IPS-20b (cell line): ENCODE data around the gene PRICKLE2.
A peak's percentile ranks its signal among the peaks of the same experiment; 100 is the strongest.

Source experiments
- H3K27ac ChIP-seq: one replicate; pipeline ENCODE4 v1.5.1; 2013; ENCODE audit warnings: low read length
- H3K27me3 ChIP-seq: 2 replicates; pipeline ENCODE4 v1.6.1; 2013; ENCODE audit warnings: mild to moderate bottlenecking, low read length, inconsistent platforms; ENCODE audit not compliant: insufficient read depth
- H3K36me3 ChIP-seq: 2 replicates; pipeline ENCODE4 v1.6.1; 2013; ENCODE audit warnings: low read depth, mild to moderate bottlenecking, inconsistent platforms, low read length, moderate library complexity; ENCODE audit not compliant: insufficient read depth
- H3K4me1 ChIP-seq: 2 replicates; pipeline ENCODE4 v1.6.1; 2013; ENCODE audit warnings: mild to moderate bottlenecking, control low read depth, inconsistent platforms, low read length, moderate library complexity; ENCODE audit not compliant: insufficient read depth
- H3K4me3 ChIP-seq: 2 replicates; pipeline ENCODE4 v1.5.1; 2013; ENCODE audit warnings: mild to moderate bottlenecking, low read length, inconsistent platforms
- H3K9ac ChIP-seq: 2 replicates; pipeline ENCODE4 v1.6.1; 2013; ENCODE audit warnings: low read depth, mild to moderate bottlenecking, inconsistent platforms, low read length, moderate library complexity
- H3K9me3 ChIP-seq: 2 replicates; pipeline ENCODE4 v1.6.1; 2013; ENCODE audit warnings: mild to moderate bottlenecking, low read depth, low read length, inconsistent platforms; ENCODE audit not compliant: insufficient read depth

PRICKLE2 gene

DNA sequence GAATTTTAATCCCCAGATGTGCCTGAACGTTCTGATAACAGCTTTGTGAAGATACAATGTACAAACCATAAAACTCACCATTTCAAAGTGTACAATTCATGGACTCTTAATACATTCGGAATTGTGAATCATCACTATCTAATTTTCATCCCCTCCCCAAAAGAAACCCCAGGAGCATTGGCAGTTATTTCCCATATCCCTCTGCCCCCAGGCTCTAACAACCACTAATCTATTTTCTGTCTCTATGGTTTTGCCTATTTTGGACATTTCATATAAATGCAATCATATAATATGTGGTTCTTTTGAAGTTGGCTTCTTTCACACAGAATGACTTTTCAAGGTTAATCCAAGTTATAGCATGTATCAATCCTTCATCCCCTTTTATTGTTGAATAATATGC lies 25.3 kb downstream of the PRICKLE2 start:
- Histone ChIP-seq H3K9ac (no peak overlapping the region), H3K36me3 (peaks cover 5% of the 10 kb centered on the region), H3K4me1 (peaks cover 22% of the 10 kb centered on the region), H3K27me3 (no peaks in the 10 kb centered on the region), H3K9me3 (no peaks in the 10 kb centered on the region), H3K4me3 (no peak overlapping the region), H3K27ac (no peak overlapping the region)

- Histone ChIP-seq H3K4me3 (peak overlapping the region; percentile 41; the same call in 1 of the 2 replicates), H3K36me3 (peaks cover 5% of the 10 kb centered on the region), H3K9ac (peak overlapping the region; percentile 34; the same call in 1 of the 2 replicates), H3K4me1 (peaks cover 19% of the 10 kb centered on the region), H3K27me3 (no peaks in the 10 kb centered on the region), H3K27ac (peak overlapping the region; percentile 61), H3K9me3 (peaks cover 12% of the 10 kb centered on the region)
These were observed 28.9 kb downstream of the PRICKLE2 start for GRCh38 chr3:64196236-64196929.

DNA sequence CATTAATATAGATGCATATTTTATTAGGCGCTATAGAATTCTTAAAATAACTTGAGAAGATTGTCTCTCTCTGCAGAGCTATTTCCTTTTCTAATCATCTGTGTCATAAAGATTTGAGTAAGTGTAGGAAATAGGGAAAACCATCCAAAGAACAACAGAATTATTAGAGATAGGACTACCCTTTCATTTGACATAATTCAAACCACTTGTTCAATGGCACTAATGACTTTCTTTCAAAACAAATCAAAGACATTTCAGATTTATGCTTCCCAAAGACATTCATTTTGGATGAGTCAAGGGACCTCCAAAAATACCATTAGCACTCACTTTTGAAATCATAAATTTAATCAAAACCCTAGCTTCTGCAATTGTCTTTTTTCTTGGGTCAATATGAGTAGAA lies 29.5 kb downstream of the PRICKLE2 start:
- H3K9me3 ChIP-seq, result peaks cover 12% of the 10 kb centered on the region
- H3K4me3 ChIP-seq, result no peak overlapping the region
- peak overlapping the region; percentile 61 for H3K27ac ChIP-seq
- peaks cover 5% of the 10 kb centered on the region for H3K36me3 ChIP-seq
- no peaks in the 10 kb centered on the region for H3K27me3 ChIP-seq
- peaks cover 19% of the 10 kb centered on the region for H3K4me1 ChIP-seq
- peak overlapping the region; percentile 34; the same call in 1 of the 2 replicates for H3K9ac ChIP-seq

- no peak overlapping the region for H3K27ac ChIP-seq
- peaks cover 35% of the 10 kb centered on the region for H3K4me1 ChIP-seq
- no peak overlapping the region for H3K9ac ChIP-seq
- peaks cover 12% of the 10 kb centered on the region for H3K9me3 ChIP-seq
- no peaks in the 10 kb centered on the region; the same call in 1 of the 2 replicates for H3K36me3 ChIP-seq
- H3K4me3 ChIP-seq, result no peak overlapping the region
- H3K27me3 ChIP-seq, result no peaks in the 10 kb centered on the region
These were observed 33.4 kb downstream of the PRICKLE2 start for GRCh38 chr3:64191822-64192221.

GRCh38 chr3:64190517-64191515 lies 34.5 kb downstream of the PRICKLE2 start:
- Histone ChIP-seq H3K27ac (no peak overlapping the region), H3K9me3 (peaks cover 12% of the 10 kb centered on the region), H3K27me3 (no peaks in the 10 kb centered on the region), H3K4me3 (no peak overlapping the region), H3K9ac (no peak overlapping the region), H3K4me1 (peaks cover 26% of the 10 kb centered on the region), H3K36me3 (no peaks in the 10 kb centered on the region; the same call in 1 of the 2 replicates)

- no peaks in the 10 kb centered on the region for H3K27me3 ChIP-seq
- no peaks in the 10 kb centered on the region; the same call in 1 of the 2 replicates for H3K36me3 ChIP-seq
- H3K9me3 ChIP-seq, result peaks cover 8% of the 10 kb centered on the region
- H3K4me3 ChIP-seq, result no peak overlapping the region
- peaks cover 18% of the 10 kb centered on the region for H3K4me1 ChIP-seq
- no peak overlapping the region for H3K27ac ChIP-seq
- no peak overlapping the region for H3K9ac ChIP-seq
These were observed 36.3 kb downstream of the PRICKLE2 start for GRCh38 chr3:64188810-64189560.

- Histone ChIP-seq H3K4me3 (no peak overlapping the region), H3K27ac (no peak overlapping the region), H3K4me1 (peaks cover 18% of the 10 kb centered on the region), H3K36me3 (no peaks in the 10 kb centered on the region), H3K9ac (no peak overlapping the region), H3K9me3 (no peaks in the 10 kb centered on the region), H3K27me3 (no peaks in the 10 kb centered on the region)
These were observed 38.0 kb downstream of the PRICKLE2 start for GRCh38 chr3:64187065-64187959.

DNA sequence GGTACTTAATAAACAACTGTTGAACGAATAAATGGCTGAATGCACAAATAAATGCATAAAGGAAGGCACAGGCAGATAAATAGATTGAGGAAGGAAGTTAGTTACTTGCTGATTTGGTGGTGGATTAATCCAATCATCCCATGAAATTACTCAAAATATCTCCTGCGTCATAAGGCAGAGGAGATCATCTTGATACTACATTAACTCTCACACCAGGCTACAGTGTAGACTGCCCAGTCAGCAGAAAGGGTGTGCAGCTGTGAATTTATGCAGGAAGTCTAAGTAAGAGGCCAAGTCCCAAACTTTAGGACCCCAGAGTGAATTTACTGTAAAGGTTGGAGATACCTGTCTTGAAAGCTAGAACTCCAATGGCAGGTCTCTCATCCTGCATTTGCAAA lies 38.6 kb downstream of the PRICKLE2 start:
- no peak overlapping the region for H3K4me3 ChIP-seq
- H3K9ac ChIP-seq, result no peak overlapping the region
- H3K4me1 ChIP-seq, result peaks cover 18% of the 10 kb centered on the region
- H3K9me3 ChIP-seq, result no peaks in the 10 kb centered on the region
- H3K27me3 ChIP-seq, result no peaks in the 10 kb centered on the region
- no peak overlapping the region for H3K27ac ChIP-seq
- no peaks in the 10 kb centered on the region for H3K36me3 ChIP-seq

DNA sequence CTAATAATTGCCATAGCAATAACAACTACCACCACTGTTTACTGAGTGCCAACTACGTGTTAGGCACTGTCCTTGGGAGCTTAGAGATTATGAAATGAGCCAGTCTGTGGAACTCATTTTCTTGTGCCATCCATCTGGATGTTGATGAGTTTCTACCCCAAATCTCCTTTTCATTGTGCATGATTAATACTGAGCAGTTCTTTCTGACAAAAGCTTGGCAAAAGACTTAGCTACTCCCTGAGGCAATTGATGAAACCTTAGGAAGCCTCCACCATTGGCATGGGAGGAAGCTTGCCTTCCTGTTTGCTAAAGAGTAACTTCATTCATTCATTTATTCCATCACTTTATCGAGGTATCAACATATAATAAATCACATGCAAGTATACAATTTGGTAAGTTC lies 39.8 kb downstream of the PRICKLE2 start:
- Histone ChIP-seq H3K36me3 (no peaks in the 10 kb centered on the region), H3K4me3 (no peak overlapping the region), H3K27me3 (no peaks in the 10 kb centered on the region), H3K4me1 (peaks cover 18% of the 10 kb centered on the region), H3K27ac (no peak overlapping the region), H3K9me3 (no peaks in the 10 kb centered on the region), H3K9ac (no peak overlapping the region)

DNA sequence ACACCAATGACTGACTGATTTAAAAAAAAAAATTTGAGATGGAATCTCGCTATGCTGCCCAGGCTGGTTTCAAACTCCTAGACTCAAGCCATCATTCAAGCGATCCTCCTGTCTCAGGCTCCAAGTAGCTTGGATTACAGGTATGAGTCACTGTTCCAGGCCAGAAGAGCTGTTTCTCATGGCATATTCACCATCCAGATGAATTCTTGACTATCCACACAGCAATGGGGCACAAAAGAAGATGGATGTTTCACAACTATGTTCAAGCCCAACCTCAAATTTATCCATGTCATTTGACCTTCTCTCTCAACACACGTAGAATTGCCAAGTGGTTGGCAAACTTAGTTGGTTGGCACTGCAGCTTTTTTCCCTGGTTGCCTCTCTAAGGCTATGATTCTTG lies 40.6 kb downstream of the PRICKLE2 start:
- H3K9me3 ChIP-seq, result no peaks in the 10 kb centered on the region
- H3K36me3 ChIP-seq, result no peaks in the 10 kb centered on the region
- peaks cover 15% of the 10 kb centered on the region for H3K4me1 ChIP-seq
- H3K4me3 ChIP-seq, result no peak overlapping the region
- no peaks in the 10 kb centered on the region for H3K27me3 ChIP-seq
- H3K27ac ChIP-seq, result no peak overlapping the region
- no peak overlapping the region for H3K9ac ChIP-seq
